ENCODE measurements around the gene CAD. TPM values are rescaled to one million over a fixed set of nuclear protein-coding genes. Genes with fewer than 3 reads are reported as not detected.
"Not testable (repeated sequence)": the region's sequence is repeated elsewhere in the genome, so short reads cannot be mapped to it uniquely, and the experiment has no call there.

CAD gene
- total RNA-seq, 1 donor = 30.8 TPM

- TF ChIP-seq CTCF (IDR thresholded peaks at IDR 0.05; ENCODE audit: extremely low read depth, low read depth, low read length) = no peak
- no peak overlapping the region for H3K27ac ChIP-seq (ENCODE audit: low read depth, low read length)
- peak; percentile 46 for DNase-seq (ENCODE audit: insufficient read length, low spot score, missing footprints)
- peaks cover 18% of the 10 kb centered on the region for H3K4me1 ChIP-seq (ENCODE audit: insufficient read depth, low read length)
- no peaks in the 10 kb centered on the region for H3K9me3 ChIP-seq (ENCODE audit: low read depth, low read length)
- no peak overlapping the region for H2AFZ ChIP-seq (ENCODE audit: low read length)
- H3K4me2 ChIP-seq (ENCODE audit: insufficient read depth, low read length) = no peak overlapping the region
- no peaks in the 10 kb centered on the region for H3K79me2 ChIP-seq (ENCODE audit: insufficient read depth, low read length)
- H3K4me3 ChIP-seq (ENCODE audit: insufficient read depth, low read length) = no peak overlapping the region
- H4K20me1 ChIP-seq (ENCODE audit: insufficient read depth, low read length) = no peaks in the 10 kb centered on the region
- peaks cover 45% of the 10 kb centered on the region for H3K27me3 ChIP-seq (ENCODE audit: insufficient read depth, low read length)
- H3K36me3 ChIP-seq (ENCODE audit: insufficient read depth, low read length) = no peaks in the 10 kb centered on the region
Measured at GRCh38 chr2:27174638-27175037, 42.5 kb upstream of the CAD start.

- Histone ChIP-seq H3K4me1 (ENCODE audit: insufficient read depth, low read length) (peaks cover 20% of the 10 kb centered on the region), H3K36me3 (ENCODE audit: insufficient read depth, low read length) (no peaks in the 10 kb centered on the region), H3K27ac (ENCODE audit: low read depth, low read length) (no peak overlapping the region), H3K27me3 (ENCODE audit: insufficient read depth, low read length) (peaks cover 44% of the 10 kb centered on the region), H3K4me3 (ENCODE audit: insufficient read depth, low read length) (no peak overlapping the region), H3K9me3 (ENCODE audit: low read depth, low read length) (no peaks in the 10 kb centered on the region), H3K4me2 (ENCODE audit: insufficient read depth, low read length) (no peak overlapping the region), H4K20me1 (ENCODE audit: insufficient read depth, low read length) (no peaks in the 10 kb centered on the region), H2AFZ (ENCODE audit: low read length) (no peak overlapping the region), H3K79me2 (ENCODE audit: insufficient read depth, low read length) (no peaks in the 10 kb centered on the region)
- no peak for TF ChIP-seq CTCF (IDR thresholded peaks at IDR 0.05; ENCODE audit: extremely low read depth, low read depth, low read length)
- DNase-seq (ENCODE audit: insufficient read length, low spot score, missing footprints) = peak; percentile 19
Measured at GRCh38 chr2:27175330-27175729, 41.8 kb upstream of the CAD start.

GRCh38 chr2:27175781-27176180, 41.4 kb upstream of the CAD start:
- not testable (repeated sequence) for H4K20me1 ChIP-seq (ENCODE audit: insufficient read depth, low read length); H3K27ac ChIP-seq (ENCODE audit: low read depth, low read length); H3K4me3 ChIP-seq (ENCODE audit: insufficient read depth, low read length); H3K9me3 ChIP-seq (ENCODE audit: low read depth, low read length); H3K36me3 ChIP-seq (ENCODE audit: insufficient read depth, low read length); H3K4me2 ChIP-seq (ENCODE audit: insufficient read depth, low read length); H3K79me2 ChIP-seq (ENCODE audit: insufficient read depth, low read length); DNase-seq (ENCODE audit: insufficient read length, low spot score, missing footprints); H2AFZ ChIP-seq (ENCODE audit: low read length)
- Histone ChIP-seq H3K27me3 (ENCODE audit: insufficient read depth, low read length) (peaks cover 39% of the 10 kb centered on the region), H3K4me1 (ENCODE audit: insufficient read depth, low read length) (peaks cover 21% of the 10 kb centered on the region)

- Histone ChIP-seq H3K9me3 (ENCODE audit: low read depth, low read length) (no peaks in the 10 kb centered on the region), H3K36me3 (ENCODE audit: insufficient read depth, low read length) (no peaks in the 10 kb centered on the region), H3K4me2 (ENCODE audit: insufficient read depth, low read length) (no peak overlapping the region), H3K79me2 (ENCODE audit: insufficient read depth, low read length) (no peaks in the 10 kb centered on the region), H3K27me3 (ENCODE audit: insufficient read depth, low read length) (peaks cover 25% of the 10 kb centered on the region), H4K20me1 (ENCODE audit: insufficient read depth, low read length) (no peaks in the 10 kb centered on the region), H3K4me3 (ENCODE audit: insufficient read depth, low read length) (no peak overlapping the region), H2AFZ (ENCODE audit: low read length) (no peak overlapping the region), H3K27ac (ENCODE audit: low read depth, low read length) (no peak overlapping the region), H3K4me1 (ENCODE audit: insufficient read depth, low read length) (peaks cover 37% of the 10 kb centered on the region)
- no peak for TF ChIP-seq CTCF (IDR thresholded peaks at IDR 0.05; ENCODE audit: extremely low read depth, low read depth, low read length)
- no peak for DNase-seq (ENCODE audit: insufficient read length, low spot score, missing footprints)
Measured at GRCh38 chr2:27177441-27178351, 39.5 kb upstream of the CAD start.

Data from osteoblast (primary cell).